RWPE2 (cell line): ENCODE results near the gene PPP4R1.

Experiments
- ATAC-seq: fragments of 200-7000 bp; cut with Tn5 transposase; 3 replicates; pipeline ENCODE4 v1.9.1; 2021; ENCODE audit warnings: low read depth
- DNase-seq: peaks from one replicate; pipeline ENCODE4 v3.0.0-alpha.2; 2020; ENCODE audit warnings: low spot score
- H3K27ac ChIP-seq: fragments of 450-650 bp; 2 replicates; pipeline ENCODE4 v1.5.1; 2017; ENCODE audit warnings: mild to moderate bottlenecking; ENCODE audit not compliant: poor library complexity, severe bottlenecking
- H3K27me3 ChIP-seq: fragments of 250-450 bp; sonication (Bioruptor Pico); 2 replicates; pipeline ENCODE4 v1.5.1; 2021; ENCODE audit warnings: mild to moderate bottlenecking, moderate library complexity; ENCODE audit not compliant: insufficient read depth, poor library complexity, severe bottlenecking
- H3K36me3 ChIP-seq: fragments of 250-450 bp; sonication (Bioruptor Pico); 2 replicates; pipeline ENCODE4 v1.5.1; 2020; ENCODE audit warnings: low read depth, mild to moderate bottlenecking, moderate library complexity
- H3K4me1 ChIP-seq: fragments of 250-450 bp; sonication (Bioruptor Pico); 2 replicates; pipeline ENCODE4 v1.5.1; 2021; ENCODE audit warnings: mild to moderate bottlenecking, moderate library complexity; ENCODE audit not compliant: insufficient read depth, poor library complexity, severe bottlenecking
- H3K4me3 ChIP-seq: fragments of 250-450 bp; sonication (Bioruptor Pico); 2 replicates; pipeline ENCODE4 v1.5.1; 2021; ENCODE audit warnings: mild to moderate bottlenecking, moderate library complexity; ENCODE audit not compliant: severe bottlenecking
- H3K9me3 ChIP-seq: fragments of 250-450 bp; sonication (Bioruptor Pico); 2 replicates; pipeline ENCODE4 v1.5.1; 2021; ENCODE audit warnings: mild to moderate bottlenecking, moderate library complexity; ENCODE audit not compliant: severe bottlenecking
- TF ChIP-seq, protein P1 (sequence below): fragments of 450-650 bp; IDR thresholded peaks from one replicate; pipeline ENCODE4 v1.5.1; 2017; ENCODE audit warnings: mild to moderate bottlenecking, moderate library complexity; ENCODE audit not compliant: poor library complexity, severe bottlenecking

The PPP4R1 gene

DNA sequence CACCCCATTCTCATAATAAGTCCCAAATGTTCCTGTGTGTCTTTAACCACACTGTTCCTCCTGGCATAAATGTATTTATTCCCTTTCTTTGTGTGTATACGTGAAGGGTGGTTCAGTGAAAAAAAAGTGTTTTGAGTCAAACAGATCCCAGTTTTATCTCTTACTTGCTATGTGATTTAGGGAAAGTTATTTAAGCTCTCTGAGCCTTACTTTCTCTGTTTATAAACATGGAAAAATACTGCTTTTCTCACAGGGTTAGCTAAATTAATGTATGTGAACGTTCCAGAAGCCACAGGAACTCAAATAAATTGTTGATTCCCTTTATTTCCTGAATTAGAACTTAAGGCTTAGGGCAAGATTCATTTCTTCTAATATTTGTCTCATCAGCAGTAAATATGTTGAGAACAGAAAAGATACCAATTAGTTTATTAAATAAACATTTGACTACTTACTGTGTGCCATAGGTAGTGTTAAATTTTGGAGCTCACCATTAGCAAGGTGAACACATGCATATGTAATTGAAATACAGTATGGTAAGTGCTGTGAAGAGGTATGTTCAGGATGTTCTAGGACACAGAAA, 105.8 kb downstream of the PPP4R1 start:
- no peak overlapping the region for H3K27ac ChIP-seq

DNA sequence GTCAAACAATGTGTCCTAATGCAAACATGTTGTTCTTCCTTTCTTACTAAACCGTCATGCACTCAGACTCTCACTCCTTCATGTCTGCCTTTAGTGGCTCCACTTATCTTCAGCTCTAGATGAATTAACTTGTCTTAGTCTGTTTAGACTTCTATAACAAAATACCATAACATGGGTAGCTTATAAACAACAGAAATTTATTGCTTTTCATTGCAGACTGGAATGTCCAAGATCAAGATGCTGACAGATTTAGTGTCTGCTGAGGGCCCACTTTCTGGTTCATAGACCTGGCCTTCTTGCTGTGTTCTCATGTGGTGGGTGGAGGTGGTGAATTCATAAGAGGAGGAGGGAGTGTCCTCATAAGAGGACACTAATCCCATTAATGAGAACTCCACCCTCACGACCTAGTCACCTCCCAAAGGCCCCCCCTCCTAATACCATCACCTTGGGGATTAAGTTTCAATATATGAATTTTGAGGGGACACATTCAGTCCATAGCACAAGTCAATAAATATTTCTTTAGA, 106.7 kb downstream of the PPP4R1 start:
- no peaks in the 10 kb centered on the region for H3K27me3 ChIP-seq
- no peak overlapping the region for H3K4me3 ChIP-seq
- no peaks in the 10 kb centered on the region for H3K36me3 ChIP-seq
- DNase-seq (no peak), ATAC-seq (no peak)
- H3K27ac ChIP-seq: no peak overlapping the region
- no peaks in the 10 kb centered on the region for H3K4me1 ChIP-seq
- H3K9me3 ChIP-seq: no peaks in the 10 kb centered on the region
- TF ChIP-seq, protein P1, sequence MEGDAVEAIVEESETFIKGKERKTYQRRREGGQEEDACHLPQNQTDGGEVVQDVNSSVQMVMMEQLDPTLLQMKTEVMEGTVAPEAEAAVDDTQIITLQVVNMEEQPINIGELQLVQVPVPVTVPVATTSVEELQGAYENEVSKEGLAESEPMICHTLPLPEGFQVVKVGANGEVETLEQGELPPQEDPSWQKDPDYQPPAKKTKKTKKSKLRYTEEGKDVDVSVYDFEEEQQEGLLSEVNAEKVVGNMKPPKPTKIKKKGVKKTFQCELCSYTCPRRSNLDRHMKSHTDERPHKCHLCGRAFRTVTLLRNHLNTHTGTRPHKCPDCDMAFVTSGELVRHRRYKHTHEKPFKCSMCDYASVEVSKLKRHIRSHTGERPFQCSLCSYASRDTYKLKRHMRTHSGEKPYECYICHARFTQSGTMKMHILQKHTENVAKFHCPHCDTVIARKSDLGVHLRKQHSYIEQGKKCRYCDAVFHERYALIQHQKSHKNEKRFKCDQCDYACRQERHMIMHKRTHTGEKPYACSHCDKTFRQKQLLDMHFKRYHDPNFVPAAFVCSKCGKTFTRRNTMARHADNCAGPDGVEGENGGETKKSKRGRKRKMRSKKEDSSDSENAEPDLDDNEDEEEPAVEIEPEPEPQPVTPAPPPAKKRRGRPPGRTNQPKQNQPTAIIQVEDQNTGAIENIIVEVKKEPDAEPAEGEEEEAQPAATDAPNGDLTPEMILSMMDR: no peak

More for the DNA sequence above, 105.8 kb downstream of the PPP4R1 start:
- DNase-seq (no peak), ATAC-seq (no peak)
- TF ChIP-seq, protein P1: no peak
- H3K27me3 ChIP-seq: no peaks in the 10 kb centered on the region
- H3K4me3 ChIP-seq: no peak overlapping the region
- H3K4me1 ChIP-seq: peaks cover 2% of the 10 kb centered on the region
- H3K9me3 ChIP-seq: no peaks in the 10 kb centered on the region
- H3K36me3 ChIP-seq: peaks cover 6% of the 10 kb centered on the region

DNA sequence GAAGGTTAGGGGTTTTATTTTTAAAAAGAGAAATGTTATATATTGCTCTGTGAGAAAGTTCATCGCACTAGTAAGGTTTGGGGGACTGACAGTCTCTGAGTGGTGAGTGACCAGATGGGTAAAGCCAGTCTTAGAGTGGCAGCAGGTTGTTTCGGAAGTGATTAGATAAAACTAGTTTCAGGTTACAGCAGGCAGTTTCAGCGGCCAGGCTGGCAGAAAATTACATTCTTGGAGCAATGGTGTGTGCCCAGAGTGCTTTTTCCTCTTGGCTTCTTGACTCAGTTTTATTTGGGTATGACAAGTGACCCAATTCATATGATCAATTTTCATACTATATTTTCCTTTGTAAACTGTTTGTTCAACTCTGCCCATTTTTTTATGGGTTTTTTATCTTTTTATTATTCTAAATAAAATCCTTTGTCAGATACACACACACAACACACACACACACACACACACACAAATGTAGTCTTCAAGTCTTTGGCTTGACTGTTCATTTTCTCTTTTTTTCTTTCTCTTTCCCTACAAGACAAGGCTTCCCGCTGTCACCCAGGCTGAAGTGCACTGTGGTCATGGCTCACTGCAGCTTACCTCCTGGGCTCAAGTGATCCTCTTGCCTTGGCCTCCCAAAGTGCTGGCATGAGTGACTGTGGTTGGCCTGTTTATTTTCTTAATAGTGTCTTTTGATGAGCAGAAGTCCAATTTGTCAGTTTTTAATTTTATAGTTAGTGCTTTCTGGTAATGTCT, 108.1 kb downstream of the PPP4R1 start:
- no peaks in the 10 kb centered on the region for H3K27me3 ChIP-seq
- no peak overlapping the region for H3K27ac ChIP-seq
- no peaks in the 10 kb centered on the region for H3K9me3 ChIP-seq
- TF ChIP-seq, protein P1: no peak
- H3K4me3 ChIP-seq: no peak overlapping the region
- DNase-seq: no peak
- no peak for ATAC-seq
- no peaks in the 10 kb centered on the region; the same call in 1 of the 2 replicates for H3K36me3 ChIP-seq
- H3K4me1 ChIP-seq: no peaks in the 10 kb centered on the region
